ENCODE data around the gene GALM. TPM values are rescaled to one million over a fixed set of nuclear protein-coding genes. Genes with fewer than 3 reads are reported as not detected.
A peak's percentile ranks its signal among the peaks of the same experiment; 100 is the strongest.

GALM gene
- total and polyA plus RNA-seq, 10 of the 15 experiments (the other 5 are each of a cell fraction or from before 2014, with no cell fraction given) = 1.1 to 4.0 (median 1.7) TPM

DNA sequence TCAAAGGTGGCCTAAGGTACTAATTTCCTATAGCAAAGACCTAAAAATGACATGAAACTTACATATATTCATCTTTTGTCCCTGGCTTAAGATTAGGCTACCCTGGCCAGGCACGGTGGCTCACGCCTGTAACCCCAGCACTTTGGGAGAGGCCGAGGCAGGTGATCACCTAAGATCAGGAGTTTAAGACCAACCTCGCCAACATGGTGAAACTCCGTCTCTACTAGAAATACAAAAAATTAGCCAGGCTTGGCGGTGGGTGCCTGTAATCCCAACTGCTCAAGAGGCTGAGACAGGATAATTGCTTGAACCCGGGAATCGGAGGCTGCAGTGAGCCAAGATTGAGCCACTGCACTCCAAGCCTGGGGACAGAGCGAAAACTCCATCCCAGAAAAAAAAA, 79.4 kb downstream of the GALM start:
- H3K4me1 ChIP-seq (ENCODE audit: control insufficient read depth, insufficient read depth, low read length) = no peaks in the 10 kb centered on the region
- ChIA-PET SMC1A (ENCODE audit: uncharacterized antibody, unreplicated experiment) (interaction anchor here (0.8 to 5.5 kb wide), 4 partner anchors 9 to 164 kb away, joined by 3 to 48 read pairs (median 10); no protein-coding TSS in a partner anchor), POLR2A (interaction anchor here (3.2 kb wide), 1 partner anchor 23 kb away, joined by 7 read pairs; no protein-coding TSS in a partner anchor), CTCF (interaction anchor here (2.2 to 12.6 kb wide), 2 partner anchors 164 to 196 kb away, joined by 5 to 162 read pairs; no protein-coding TSS in a partner anchor), RAD21 (ENCODE audit: unreplicated experiment) (interaction anchor here (0.6 to 3.2 kb wide), 2 partner anchors 76 to 163 kb away, joined by 3 to 18 read pairs; no protein-coding TSS in a partner anchor)
- 93% methylated on average over 9 of the region's 9 CpGs for WGBS (ENCODE audit: insufficient coverage, insufficient replicate concordance, low lambda C conversion rate, missing lambda C conversion rate)
- TF ChIP-seq NR2C2 (IDR thresholded peaks at IDR 0.05; ENCODE audit: borderline replicate concordance, control insufficient read depth, insufficient read length, low read depth) (no peak), SUZ12 (IDR thresholded peaks at IDR 0.05; ENCODE audit: unreplicated experiment) (no peak), HDGF (IDR thresholded peaks at IDR 0.05) (0 out of 2 replicates have a peak, but pooled peaks have one; percentile 31), FOXM1 (IDR thresholded peaks at IDR 0.05; ENCODE audit: low read depth, low read length) (no peak), TCF12 (IDR thresholded peaks at IDR 0.05; ENCODE audit: low read depth, low read length) (no peak), RFX5 (IDR thresholded peaks at IDR 0.05; ENCODE audit: low read depth, low read length) (no peak)
- TF ChIP-seq, protein P1, sequence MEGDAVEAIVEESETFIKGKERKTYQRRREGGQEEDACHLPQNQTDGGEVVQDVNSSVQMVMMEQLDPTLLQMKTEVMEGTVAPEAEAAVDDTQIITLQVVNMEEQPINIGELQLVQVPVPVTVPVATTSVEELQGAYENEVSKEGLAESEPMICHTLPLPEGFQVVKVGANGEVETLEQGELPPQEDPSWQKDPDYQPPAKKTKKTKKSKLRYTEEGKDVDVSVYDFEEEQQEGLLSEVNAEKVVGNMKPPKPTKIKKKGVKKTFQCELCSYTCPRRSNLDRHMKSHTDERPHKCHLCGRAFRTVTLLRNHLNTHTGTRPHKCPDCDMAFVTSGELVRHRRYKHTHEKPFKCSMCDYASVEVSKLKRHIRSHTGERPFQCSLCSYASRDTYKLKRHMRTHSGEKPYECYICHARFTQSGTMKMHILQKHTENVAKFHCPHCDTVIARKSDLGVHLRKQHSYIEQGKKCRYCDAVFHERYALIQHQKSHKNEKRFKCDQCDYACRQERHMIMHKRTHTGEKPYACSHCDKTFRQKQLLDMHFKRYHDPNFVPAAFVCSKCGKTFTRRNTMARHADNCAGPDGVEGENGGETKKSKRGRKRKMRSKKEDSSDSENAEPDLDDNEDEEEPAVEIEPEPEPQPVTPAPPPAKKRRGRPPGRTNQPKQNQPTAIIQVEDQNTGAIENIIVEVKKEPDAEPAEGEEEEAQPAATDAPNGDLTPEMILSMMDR (IDR thresholded peaks at IDR 0.05 in 2 of 3, conservative IDR thresholded peaks at IDR 0.05 in 1 of 3; ENCODE audit: control insufficient read depth in 2 of 3, extremely low read depth in 1 of 3, insufficient read depth in 1 of 3, low read depth in 3 of 3, low read length in 3 of 3) = no peak
- no peaks in the 10 kb centered on the region for H3K27me3 ChIP-seq (replicated peaks in 1 of 2; ENCODE audit: control insufficient read depth in 2 of 2, insufficient read depth in 2 of 2, low read length in 1 of 2)
- H2AFZ ChIP-seq (ENCODE audit: control insufficient read depth, low read depth, low read length) = no peak overlapping the region
- no peak overlapping the region for H3K9ac ChIP-seq (ENCODE audit: control insufficient read depth, insufficient read depth, low read length)
- peaks cover 71% of the 10 kb centered on the region for H3K79me2 ChIP-seq (ENCODE audit: control insufficient read depth, insufficient read depth, low read length)
- DNase-seq (ENCODE audit: low read depth, low spot score) (no peak), FAIRE-seq (no peak), ATAC-seq (no peak)
- peak overlapping the region; percentile 36; the same call in 1 of the 2 replicates for H3K4me3 ChIP-seq
- no TSS peak for BruUV-seq (replicated peaks)
- no peak overlapping the region for H3K27ac ChIP-seq (ENCODE audit: control insufficient read depth, insufficient read depth)
- peak overlapping the region; percentile 14; the same call in 1 of the 2 replicates for H3K4me2 ChIP-seq (ENCODE audit: control insufficient read depth, insufficient read depth)
- no peaks in the 10 kb centered on the region for H3K9me3 ChIP-seq (replicated peaks; ENCODE audit: control insufficient read depth, insufficient read depth, low read length)
- H3K36me3 ChIP-seq (ENCODE audit: control insufficient read depth in 2 of 2, insufficient read depth in 2 of 2, low read length in 1 of 2) = peaks cover 12 to 54% of the 10 kb centered on the region in 2 experiments
- intact Hi-C loops (cut with micrococcal nuclease; ENCODE audit: unreplicated experiment) = loop anchor here (10.0 kb wide), 2 partner anchors 370 to 430 kb away; partner anchors contain the start of gene ATL2
- in situ Hi-C loops (cut with MboI) = loop anchor here (5.0 kb wide), 1 partner anchor 433 kb away; no protein-coding TSS in a partner anchor
- H4K20me1 ChIP-seq (ENCODE audit: control insufficient read depth, insufficient read depth) = peaks cover 2% of the 10 kb centered on the region; the same call in 1 of the 2 replicates
